Lung (tissue), 12 donors: ENCODE measurements around the gene CYP2C18. TPM values are rescaled to one million over a fixed set of nuclear protein-coding genes. Genes with fewer than 3 reads are reported as not detected.
"Not testable (repeated sequence)": the region's sequence is repeated elsewhere in the genome, so short reads cannot be mapped to it uniquely, and the experiment has no call there.

Experiments
- ATAC-seq: fragments of 200-7000 bp; cut with Tn5 transposase; one replicate; pipeline ENCODE4 v1.9.1; 2020; ENCODE audit warnings: moderate number of reproducible peaks; ENCODE audit not compliant: insufficient read depth, low FRiP score
- DNase-seq, 3 donors: peaks; one replicate each; pipeline ENCODE4 v3.0.0-alpha.2; 2013 to 2017
- H3K27ac ChIP-seq, 2 donors: one replicate each; pipeline ENCODE4 v1.5.1; 2013; ENCODE audit warnings: mild to moderate bottlenecking in 2 of 2, moderate library complexity in 2 of 2, control low read depth in 1 of 2, inconsistent platforms in 1 of 2, low read depth in 1 of 2, low read length in 1 of 2
- H3K27me3 ChIP-seq, 3 donors: one replicate each; pipeline ENCODE4 v1.5.1; 2013; ENCODE audit warnings: low read length in 2 of 3; ENCODE audit not compliant: control insufficient read depth in 3 of 3, insufficient read depth in 3 of 3
- H3K36me3 ChIP-seq, 4 donors: one replicate each; pipeline ENCODE4 v1.5.1; 2013; ENCODE audit warnings: low read length in 4 of 4, mild to moderate bottlenecking in 1 of 4, moderate library complexity in 1 of 4; ENCODE audit not compliant: control insufficient read depth in 4 of 4, insufficient read depth in 4 of 4
- H3K4me1 ChIP-seq, 5 donors: one replicate each; pipeline ENCODE4 v1.5.1; 2013; ENCODE audit warnings: low read length in 5 of 5, mild to moderate bottlenecking in 2 of 5, moderate library complexity in 1 of 5; ENCODE audit not compliant: control insufficient read depth in 5 of 5, insufficient read depth in 5 of 5
- H3K4me3 ChIP-seq: one replicate; pipeline ENCODE4 v1.5.1; 2013; ENCODE audit warnings: mild to moderate bottlenecking, control low read depth, moderate library complexity
- H3K9ac ChIP-seq, 2 donors: one replicate each; pipeline ENCODE4 v1.5.1; 2013; ENCODE audit warnings: low read length in 2 of 2, control low read depth in 1 of 2; ENCODE audit not compliant: insufficient read depth in 1 of 2
- H3K9me3 ChIP-seq, 4 donors: one replicate each; pipeline ENCODE4 v1.5.1; 2013; ENCODE audit warnings: low read length in 3 of 4, mild to moderate bottlenecking in 1 of 4, moderate library complexity in 1 of 4; ENCODE audit not compliant: control insufficient read depth in 4 of 4, insufficient read depth in 3 of 4
- WGBS, 2 donors: extraction: QIAGEN DNeasy Blood & Tissue Kit; methylation state at CpG; one replicate each; pipeline ENCODE4 v1.1.7; 2013; 5-methylcytosine and 5-hydroxymethylcytosine counted together
- polyA plus RNA-seq, 2 donors: library from polyadenylated mRNA; stranded (reverse); fragments of 200-250 nt; gene quantifications; one replicate each; pipeline ENCODE4 v1.2.1, GENCODE V29; 2013
- total RNA-seq, 2 donors: library from RNA; depleted of rRNA in 1 of 2; stranded (reverse); fragments of >200 nt in 1 of 2; gene quantifications; one replicate each; pipeline ENCODE4 v1.2.1, GENCODE V29; 2014 to 2021
- TF ChIP-seq, protein P1 (sequence below): IDR thresholded peaks from 2 replicates; pipeline ENCODE4 v1.5.1; 2012; ENCODE audit warnings: mild to moderate bottlenecking; ENCODE audit errors: control extremely low read depth, extremely low read depth
- donor health status: control.
- donor health status: control.
- donor health status: Bipolar disorder and iron deficiency.
- donor health status: healthy.
- donor health status: DM: yes; HTN: yes; CAD: no.

The CYP2C18 gene
- total and polyA plus RNA-seq, 4 donors: 0.39 to 4.5 (median 1.1) TPM

DNA sequence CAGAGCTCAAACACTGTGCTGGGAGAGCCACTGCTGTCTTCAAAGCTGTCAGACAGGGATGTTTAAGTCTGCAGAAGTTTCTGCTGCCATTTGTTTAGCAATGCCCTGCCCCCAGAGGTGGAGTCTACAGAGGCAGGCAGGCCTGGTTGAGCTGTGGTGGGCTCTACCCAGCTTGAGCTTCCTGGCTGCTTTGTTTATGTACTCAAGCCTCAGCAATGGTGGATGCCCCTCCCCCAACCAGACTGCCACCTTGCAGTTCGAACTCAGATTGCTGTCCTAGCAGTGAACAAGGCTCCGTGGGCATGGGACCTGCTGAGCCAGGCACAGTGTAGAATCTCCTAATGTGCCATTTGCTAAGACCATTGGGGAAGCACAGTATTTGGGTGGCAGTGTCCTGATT, 74.4 kb downstream of the CYP2C18 start:
- DNase-seq (no peak), ATAC-seq (no peak)
- no peak overlapping the region for H3K27ac ChIP-seq
- H3K4me1 ChIP-seq: no peaks in the 10 kb centered on the region
- peaks cover 0 to 5% (median 0%) of the 10 kb centered on the region in 4 donors for H3K9me3 ChIP-seq
- TF ChIP-seq, protein P1, sequence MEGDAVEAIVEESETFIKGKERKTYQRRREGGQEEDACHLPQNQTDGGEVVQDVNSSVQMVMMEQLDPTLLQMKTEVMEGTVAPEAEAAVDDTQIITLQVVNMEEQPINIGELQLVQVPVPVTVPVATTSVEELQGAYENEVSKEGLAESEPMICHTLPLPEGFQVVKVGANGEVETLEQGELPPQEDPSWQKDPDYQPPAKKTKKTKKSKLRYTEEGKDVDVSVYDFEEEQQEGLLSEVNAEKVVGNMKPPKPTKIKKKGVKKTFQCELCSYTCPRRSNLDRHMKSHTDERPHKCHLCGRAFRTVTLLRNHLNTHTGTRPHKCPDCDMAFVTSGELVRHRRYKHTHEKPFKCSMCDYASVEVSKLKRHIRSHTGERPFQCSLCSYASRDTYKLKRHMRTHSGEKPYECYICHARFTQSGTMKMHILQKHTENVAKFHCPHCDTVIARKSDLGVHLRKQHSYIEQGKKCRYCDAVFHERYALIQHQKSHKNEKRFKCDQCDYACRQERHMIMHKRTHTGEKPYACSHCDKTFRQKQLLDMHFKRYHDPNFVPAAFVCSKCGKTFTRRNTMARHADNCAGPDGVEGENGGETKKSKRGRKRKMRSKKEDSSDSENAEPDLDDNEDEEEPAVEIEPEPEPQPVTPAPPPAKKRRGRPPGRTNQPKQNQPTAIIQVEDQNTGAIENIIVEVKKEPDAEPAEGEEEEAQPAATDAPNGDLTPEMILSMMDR: no peak
- H3K4me3 ChIP-seq: no peak overlapping the region
- 66 to 87% methylated on average over 2 of the region's 2 CpGs for WGBS, 2 donors
- no peak overlapping the region for H3K9ac ChIP-seq
- no peaks in the 10 kb centered on the region for H3K27me3 ChIP-seq
- no peaks in the 10 kb centered on the region for H3K36me3 ChIP-seq

- H3K36me3 ChIP-seq: no peaks in the 10 kb centered on the region
- H3K27ac ChIP-seq: no peak overlapping the region
- no peak for DNase-seq
- TF ChIP-seq, protein P1: no peak
- H3K9me3 ChIP-seq: peaks cover 0 to 5% (median 0%) of the 10 kb centered on the region in 4 donors
- no peak overlapping the region for H3K9ac ChIP-seq
- no peaks in the 10 kb centered on the region for H3K4me1 ChIP-seq
- no peak overlapping the region for H3K4me3 ChIP-seq
- H3K27me3 ChIP-seq: no peaks in the 10 kb centered on the region
- 77 to 84% methylated on average over 2 of the region's 2 CpGs for WGBS, 2 donors
- no peak for ATAC-seq
These were observed 77.2 kb downstream of the CYP2C18 start for GRCh38 chr10:94760586-94761178.

DNA sequence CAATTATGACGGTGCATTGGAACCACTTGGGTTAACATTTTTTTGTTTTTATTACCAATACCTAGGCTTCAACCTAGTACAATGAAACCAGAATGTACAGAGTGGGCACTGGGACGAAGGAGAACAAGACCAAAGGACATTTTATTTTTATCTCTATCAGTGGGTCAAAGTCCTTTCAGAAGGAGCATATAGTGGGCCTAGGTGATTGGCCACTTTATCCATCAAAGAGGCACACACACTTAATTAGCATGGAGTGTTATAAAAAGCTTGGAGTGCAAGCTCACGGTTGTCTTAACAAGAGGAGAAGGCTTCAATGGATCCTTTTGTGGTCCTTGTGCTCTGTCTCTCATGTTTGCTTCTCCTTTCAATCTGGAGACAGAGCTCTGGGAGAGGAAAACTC, 78.9 kb downstream of the CYP2C18 start, which contains the start of gene CYP2C19:
Gene CYP2C19, plus strand, starts transcription at position 289 of the 400 bp plus-strand sequence. Its CDS starts 25 bp downstream, at position 314.
- no peak within 1 kb of the TSS for H3K9ac ChIP-seq
- TF ChIP-seq, protein P1: no peak
- H3K4me1 ChIP-seq: no peaks in the 10 kb centered on the region
- H3K4me3 ChIP-seq: no peak within 1 kb of the TSS
- WGBS, 2 donors: 80 to 84% methylated on average over 3 of the region's 3 CpGs
- ATAC-seq: no peak
- no peaks in the 10 kb centered on the region for H3K36me3 ChIP-seq
- peaks cover 0 to 5% (median 0%) of the 10 kb centered on the region in 4 donors for H3K9me3 ChIP-seq
- no peaks in the 10 kb centered on the region for H3K27me3 ChIP-seq
- no peak within 1 kb of the TSS for H3K27ac ChIP-seq
- DNase-seq: no peak

GRCh38 chr10:94775425-94775824, 91.9 kb downstream of the CYP2C18 start:
- not testable (repeated sequence) for H3K9me3 ChIP-seq, H3K4me1 ChIP-seq, ATAC-seq, H3K4me3 ChIP-seq, H3K27ac ChIP-seq, H3K36me3 ChIP-seq, DNase-seq, H3K27me3 ChIP-seq, H3K9ac ChIP-seq
- 84 to 96% methylated on average over 6 of the region's 6 CpGs for WGBS, 2 donors
